LNCAP (cell line): ENCODE measurements around the gene ERC1.

Experiments
- TF ChIP-seq, protein P1 (sequence below): fragments of 450-650 bp; IDR thresholded peaks from 2 replicates; pipeline ENCODE4 v1.5.1; 2017; ENCODE audit warnings: mild to moderate bottlenecking

The ERC1 gene

DNA sequence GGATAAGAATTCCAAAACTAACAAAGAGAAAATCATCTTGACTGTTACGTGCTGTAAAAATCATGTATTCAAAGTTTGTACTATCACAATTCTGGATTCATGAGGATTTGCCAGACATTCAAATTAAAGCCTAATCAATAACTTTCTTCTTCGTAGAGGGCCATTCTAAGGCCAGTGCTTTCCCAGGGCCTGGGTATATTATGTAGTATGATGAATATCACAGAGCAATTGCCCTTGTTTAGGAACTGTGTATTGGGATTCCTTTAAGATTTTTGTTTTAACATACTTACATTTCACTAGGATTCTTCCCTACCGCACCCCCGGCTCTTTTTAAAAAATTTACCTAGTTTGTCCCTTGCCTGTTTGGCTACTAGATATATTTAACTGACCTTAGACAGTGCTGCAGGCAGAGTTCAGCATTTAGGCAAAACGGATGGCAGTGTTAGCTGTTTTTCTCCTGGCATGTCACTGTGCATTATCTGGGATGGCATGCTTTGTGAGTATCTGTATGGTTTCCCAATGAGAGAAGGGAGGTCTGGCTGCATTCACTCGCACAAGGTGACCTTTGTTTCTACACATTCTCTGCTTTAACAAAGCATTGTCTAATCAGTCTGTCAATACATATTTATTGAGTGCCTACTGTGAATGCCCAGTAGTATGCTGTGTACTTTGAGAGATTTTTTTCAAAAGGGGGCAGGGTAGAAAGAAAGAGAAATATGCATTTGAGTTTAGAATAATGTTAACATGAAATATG, 63.3 kb downstream of the ERC1 start:
- TF ChIP-seq, protein P1, sequence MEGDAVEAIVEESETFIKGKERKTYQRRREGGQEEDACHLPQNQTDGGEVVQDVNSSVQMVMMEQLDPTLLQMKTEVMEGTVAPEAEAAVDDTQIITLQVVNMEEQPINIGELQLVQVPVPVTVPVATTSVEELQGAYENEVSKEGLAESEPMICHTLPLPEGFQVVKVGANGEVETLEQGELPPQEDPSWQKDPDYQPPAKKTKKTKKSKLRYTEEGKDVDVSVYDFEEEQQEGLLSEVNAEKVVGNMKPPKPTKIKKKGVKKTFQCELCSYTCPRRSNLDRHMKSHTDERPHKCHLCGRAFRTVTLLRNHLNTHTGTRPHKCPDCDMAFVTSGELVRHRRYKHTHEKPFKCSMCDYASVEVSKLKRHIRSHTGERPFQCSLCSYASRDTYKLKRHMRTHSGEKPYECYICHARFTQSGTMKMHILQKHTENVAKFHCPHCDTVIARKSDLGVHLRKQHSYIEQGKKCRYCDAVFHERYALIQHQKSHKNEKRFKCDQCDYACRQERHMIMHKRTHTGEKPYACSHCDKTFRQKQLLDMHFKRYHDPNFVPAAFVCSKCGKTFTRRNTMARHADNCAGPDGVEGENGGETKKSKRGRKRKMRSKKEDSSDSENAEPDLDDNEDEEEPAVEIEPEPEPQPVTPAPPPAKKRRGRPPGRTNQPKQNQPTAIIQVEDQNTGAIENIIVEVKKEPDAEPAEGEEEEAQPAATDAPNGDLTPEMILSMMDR: no peak

DNA sequence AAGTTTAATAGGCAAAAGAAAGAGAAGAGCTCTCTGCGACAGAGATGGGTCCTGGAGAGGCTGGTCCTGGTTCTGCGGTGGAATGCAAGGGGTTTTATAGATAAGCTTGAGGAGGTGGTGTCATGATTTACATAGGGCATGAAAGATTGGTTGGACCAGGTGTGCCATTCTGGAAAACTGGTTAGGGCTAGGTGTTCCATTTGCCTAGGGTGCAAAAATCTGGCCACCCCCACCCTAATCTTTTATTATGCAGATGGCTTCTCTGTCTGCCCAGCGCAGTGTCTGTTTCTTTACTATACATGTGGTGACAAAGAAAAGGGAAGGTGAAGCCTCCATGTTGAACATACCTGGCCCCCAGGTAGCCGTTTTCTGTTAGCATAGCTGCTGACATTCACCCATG, 65.4 kb downstream of the ERC1 start:
- TF ChIP-seq, protein P1: no peak

DNA sequence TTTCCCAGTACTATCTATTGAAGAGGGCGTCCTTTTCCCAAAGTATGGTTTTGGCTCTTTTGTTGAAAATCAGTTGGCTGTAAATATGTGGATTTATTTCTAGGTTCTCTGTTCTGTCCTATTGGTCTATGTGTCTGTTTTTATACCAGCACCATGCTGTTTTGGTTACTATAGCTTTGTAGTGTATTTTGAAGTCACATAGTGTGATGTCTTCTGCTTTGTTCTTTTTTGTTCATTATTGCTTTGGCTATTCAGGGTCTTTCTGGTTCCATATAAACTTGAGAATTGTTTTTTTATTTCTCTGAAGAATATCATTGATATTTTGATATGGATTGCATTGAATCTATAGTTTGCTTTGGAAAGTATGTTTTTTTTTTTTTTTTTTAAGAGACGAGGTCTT, 67.4 kb downstream of the ERC1 start:
- TF ChIP-seq, protein P1: no peak

DNA sequence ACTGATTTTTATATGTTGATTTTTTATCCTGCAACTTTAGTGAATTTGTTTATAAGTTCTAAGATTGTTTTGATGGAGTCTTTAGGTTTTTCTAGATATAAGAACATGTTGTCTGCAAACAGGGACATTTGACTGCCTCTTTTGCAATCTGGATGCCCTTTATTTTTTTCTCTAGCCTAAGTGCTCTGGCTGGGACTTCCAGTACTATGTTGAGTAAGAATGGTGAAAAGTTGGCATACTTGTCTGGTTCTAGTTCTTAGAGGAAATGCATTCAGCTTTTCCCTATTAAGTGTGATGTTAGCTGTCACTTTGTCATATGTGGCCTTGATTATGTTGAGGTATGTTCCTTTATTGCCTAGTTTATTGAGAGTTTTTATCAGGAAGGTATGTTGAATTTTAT, 68.1 kb downstream of the ERC1 start:
- TF ChIP-seq, protein P1: no peak

DNA sequence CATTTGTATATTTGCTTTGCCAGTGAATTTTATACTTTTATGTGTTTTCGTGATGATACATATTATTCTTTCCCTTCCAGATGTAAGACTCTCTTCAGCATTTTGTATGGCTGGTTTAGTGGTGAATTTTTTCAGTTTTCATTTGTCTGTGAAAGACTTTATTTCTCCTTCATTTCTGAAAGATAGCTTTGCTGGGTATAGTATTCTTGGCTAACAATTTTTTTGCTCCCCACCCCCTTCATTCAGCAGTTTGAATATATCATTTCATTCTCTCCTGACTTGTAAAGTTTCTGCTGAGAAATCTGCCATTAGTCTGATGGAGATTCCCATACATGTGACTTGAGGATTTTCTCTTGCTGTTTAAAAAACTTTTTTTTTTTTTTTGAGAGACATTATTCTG, 72.8 kb downstream of the ERC1 start:
- TF ChIP-seq, protein P1: no peak

DNA sequence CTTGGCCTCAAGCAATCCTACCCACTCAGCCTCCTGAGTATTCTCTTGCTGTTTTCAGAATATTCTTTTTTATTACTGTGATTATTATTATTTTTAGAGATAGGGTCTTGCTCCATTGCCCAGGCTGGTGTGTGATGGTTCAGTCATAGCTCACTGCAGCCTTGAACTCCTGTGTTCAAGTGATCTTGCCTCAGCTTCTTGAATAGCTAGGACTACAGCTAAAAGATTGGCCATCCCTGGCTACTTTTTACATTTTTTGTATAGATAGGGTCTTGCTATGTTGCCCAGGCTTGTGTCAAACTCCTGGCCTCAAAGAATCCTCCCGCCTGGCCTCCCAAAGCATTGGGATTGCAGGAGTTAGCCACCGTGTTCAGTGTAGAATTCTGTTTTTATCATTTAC, 73.3 kb downstream of the ERC1 start:
- TF ChIP-seq, protein P1: no peak

DNA sequence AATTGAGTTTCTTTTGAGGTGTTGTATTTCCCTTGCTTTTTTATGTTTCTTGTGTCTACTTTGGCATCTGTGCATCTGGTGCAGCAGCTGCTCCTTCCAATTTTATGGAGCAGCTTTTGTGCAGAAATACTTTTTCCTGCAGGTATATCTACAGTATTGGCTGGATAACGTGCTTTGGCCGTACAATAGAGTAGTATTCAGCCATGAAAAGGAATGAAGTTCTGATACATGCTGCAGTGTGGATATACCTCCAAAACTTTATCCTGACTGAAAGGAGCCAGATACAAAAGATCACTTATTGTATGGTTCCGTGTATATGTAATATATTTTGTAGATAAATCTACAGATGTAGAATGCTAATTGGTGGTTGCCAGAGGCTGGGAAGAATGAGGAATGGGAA, 74.6 kb downstream of the ERC1 start:
- TF ChIP-seq, protein P1: no peak

DNA sequence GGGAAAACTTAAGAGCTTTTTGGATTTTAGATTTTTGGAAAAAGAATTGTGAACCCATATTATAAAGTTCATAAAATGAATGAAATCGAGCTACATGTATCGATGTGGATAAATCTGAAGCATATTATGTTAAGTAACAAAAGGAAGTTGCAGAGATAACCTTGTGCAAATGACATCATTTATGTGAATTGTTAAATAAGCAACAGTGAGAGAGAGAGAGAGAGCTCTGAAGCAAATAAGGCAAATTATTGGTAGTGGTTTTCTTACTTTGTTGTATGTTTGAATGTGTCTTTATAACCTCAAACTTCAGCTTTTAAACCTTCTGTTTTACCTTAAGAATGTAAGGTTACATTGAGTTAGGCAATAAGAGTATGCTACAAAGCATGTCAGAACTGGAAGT, 78.8 kb downstream of the ERC1 start:
- TF ChIP-seq, protein P1: no peak
